ENCODE data around the gene BCL10.

DNA sequence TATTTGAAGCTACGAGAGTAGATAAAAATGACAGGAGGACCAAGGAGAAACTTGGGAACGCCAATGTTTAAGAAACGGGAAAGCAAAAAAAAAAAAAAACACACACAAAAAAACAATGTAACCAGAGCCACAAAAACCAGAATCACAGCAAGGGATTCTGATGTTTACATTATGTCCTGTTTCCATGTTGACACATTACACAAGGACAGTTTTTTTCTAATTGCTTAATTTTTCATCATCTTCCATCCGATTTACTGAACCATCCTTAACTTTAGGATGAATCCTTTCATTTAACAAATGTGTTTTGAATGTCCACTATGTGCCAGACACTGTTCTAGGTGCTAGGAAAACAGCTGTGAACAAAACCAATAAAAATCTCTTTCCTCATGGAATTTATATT is 1.4 kb upstream of the BCL10 start:
- TF ChIP-seq, protein P1, sequence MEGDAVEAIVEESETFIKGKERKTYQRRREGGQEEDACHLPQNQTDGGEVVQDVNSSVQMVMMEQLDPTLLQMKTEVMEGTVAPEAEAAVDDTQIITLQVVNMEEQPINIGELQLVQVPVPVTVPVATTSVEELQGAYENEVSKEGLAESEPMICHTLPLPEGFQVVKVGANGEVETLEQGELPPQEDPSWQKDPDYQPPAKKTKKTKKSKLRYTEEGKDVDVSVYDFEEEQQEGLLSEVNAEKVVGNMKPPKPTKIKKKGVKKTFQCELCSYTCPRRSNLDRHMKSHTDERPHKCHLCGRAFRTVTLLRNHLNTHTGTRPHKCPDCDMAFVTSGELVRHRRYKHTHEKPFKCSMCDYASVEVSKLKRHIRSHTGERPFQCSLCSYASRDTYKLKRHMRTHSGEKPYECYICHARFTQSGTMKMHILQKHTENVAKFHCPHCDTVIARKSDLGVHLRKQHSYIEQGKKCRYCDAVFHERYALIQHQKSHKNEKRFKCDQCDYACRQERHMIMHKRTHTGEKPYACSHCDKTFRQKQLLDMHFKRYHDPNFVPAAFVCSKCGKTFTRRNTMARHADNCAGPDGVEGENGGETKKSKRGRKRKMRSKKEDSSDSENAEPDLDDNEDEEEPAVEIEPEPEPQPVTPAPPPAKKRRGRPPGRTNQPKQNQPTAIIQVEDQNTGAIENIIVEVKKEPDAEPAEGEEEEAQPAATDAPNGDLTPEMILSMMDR (IDR thresholded peaks at IDR 0.05) = no peak
- no peak for TF ChIP-seq POLR2A (IDR thresholded peaks at IDR 0.05)
